Panc1 (cell line): ENCODE data around the gene U2SURP. TPM values are rescaled to one million over a fixed set of nuclear protein-coding genes. Genes with fewer than 3 reads are reported as not detected.
A peak's percentile ranks its signal among the peaks of the same experiment; 100 is the strongest.
"Not testable (repeated sequence)": the region's sequence is repeated elsewhere in the genome, so short reads cannot be mapped to it uniquely, and the experiment has no call there.

Experiments used
- ATAC-seq: fragments of 200-7000 bp; cut with Tn5 transposase; 2 replicates; pipeline ENCODE4 v1.9.1; 2020; ENCODE audit warnings: mild to moderate bottlenecking, moderate library complexity
- BruUV-seq: library from RNA; stranded (reverse); fragments of 400-500 nt; replicated peaks from 2 replicates; lab custom pipeline; 2021; lab: Mats Ljungman, UMichigan
- CTCF ChIA-PET: fragments of 300-600 bp; sonication (Branson Sonifier 250); formaldehyde crosslinking; loops from one replicate; lab custom pipeline; 2022; ENCODE audit warnings: antibody characterized with exemption; lab: Charles Lee
- POLR2A ChIA-PET: fragments of 300-600 bp; sonication (Branson Sonifier 250); formaldehyde crosslinking; loops from one replicate; lab custom pipeline; 2022; ENCODE audit warnings: antibody characterized with exemption; lab: Charles Lee
- DNase-seq: peaks from one replicate; pipeline ENCODE4 v3.0.0-alpha.2; 2010; ENCODE audit warnings: low read depth, low spot score
- H3K27ac ChIP-seq: 2 replicates; pipeline ENCODE4 v1.5.1; 2011; ENCODE audit warnings: mild to moderate bottlenecking, low read length, inconsistent platforms
- H3K27me3 ChIP-seq: fragments of 200-500 bp; sonication (Bioruptor generic); 2 replicates; pipeline ENCODE4 v1.6.0; 2014; ENCODE audit warnings: low read length, inconsistent platforms; ENCODE audit not compliant: control insufficient read depth, insufficient read depth
- H3K36me3 ChIP-seq: fragments of 200-500 bp; sonication (Bioruptor generic); 2 replicates; pipeline ENCODE4 v1.5.1; 2014; ENCODE audit warnings: inconsistent platforms, mild to moderate bottlenecking, low read length, moderate library complexity; ENCODE audit not compliant: control insufficient read depth, insufficient read depth
- H3K4me1 ChIP-seq: 2 replicates; pipeline ENCODE4 v1.5.1; 2011; ENCODE audit warnings: inconsistent platforms, mild to moderate bottlenecking, low read length, moderate library complexity; ENCODE audit not compliant: control insufficient read depth, insufficient read depth
- H3K4me3 ChIP-seq, 2 experiments: 2 replicates each; pipeline ENCODE4 v1.5.1; 2011 to 2012; ENCODE audit warnings: low read depth in 2 of 2, low read length in 2 of 2, mild to moderate bottlenecking in 2 of 2, inconsistent platforms in 1 of 2, moderate library complexity in 1 of 2
- H3K9me3 ChIP-seq: fragments of 200-500 bp; sonication (Bioruptor generic); 2 replicates; pipeline ENCODE4 v1.5.1; 2014; ENCODE audit warnings: low read depth, mild to moderate bottlenecking, inconsistent platforms, low read length, moderate library complexity; ENCODE audit not compliant: control insufficient read depth, insufficient read depth
- CTCF ChIP-seq: fragments of 450-650 bp; IDR thresholded peaks from 2 replicates; pipeline ENCODE4 v1.5.1; 2017; ENCODE audit warnings: mild to moderate bottlenecking
- POLR2AphosphoS5 ChIP-seq: IDR thresholded peaks from 2 replicates; pipeline ENCODE4 v1.6.1; 2012; ENCODE audit warnings: mild to moderate bottlenecking, low read depth, low read length, moderate library complexity
- REST ChIP-seq, 2 experiments: IDR thresholded peaks; 2 replicates each; pipeline ENCODE4 v1.6.1; 2011 to 2012; ENCODE audit warnings: low read depth in 2 of 2, control low read depth in 1 of 2, low read length in 1 of 2, mild to moderate bottlenecking in 1 of 2, moderate library complexity in 1 of 2; ENCODE audit not compliant: insufficient read depth in 1 of 2
- SIN3A ChIP-seq: IDR thresholded peaks from 2 replicates; pipeline ENCODE4 v1.6.1; 2012; ENCODE audit warnings: low read depth, mild to moderate bottlenecking, low read length, moderate library complexity, borderline replicate concordance; ENCODE audit not compliant: insufficient read depth
- TCF7L2 ChIP-seq: IDR thresholded peaks from 2 replicates; pipeline ENCODE4 v1.6.1; 2011; ENCODE audit warnings: mild to moderate bottlenecking, low read depth, low read length, inconsistent platforms
- in situ Hi-C: cut with HindIII; loops from 2 replicates; pipeline ENCODE4 v1.10.0; 2016; ENCODE audit warnings: low sequenced_read_pairs, low pct_unique_long_range_greater_than_20kb
- intact Hi-C: fragments of 100-400 bp; cut with micrococcal nuclease; formaldehyde crosslinking; loops from one replicate; pipeline ENCODE4 v1.10.0; 2022; ENCODE audit not compliant: unreplicated experiment
- total RNA-seq: library from RNA; stranded (reverse); gene quantifications from one replicate; pipeline ENCODE4 v1.2.1, GENCODE V29; 2021; ENCODE audit not compliant: unreplicated experiment

The U2SURP gene
- total RNA-seq, 1 experiment from 2014 or later, result 135 TPM

GRCh38 chr3:142987707-142988106, 13.7 kb upstream of the U2SURP start:
- H3K36me3 ChIP-seq, result no peaks in the 10 kb centered on the region
- no peaks in the 10 kb centered on the region for H3K9me3 ChIP-seq
- H3K4me1 ChIP-seq, result no peaks in the 10 kb centered on the region
- no peaks in the 10 kb centered on the region for H3K27me3 ChIP-seq
- H3K4me3 ChIP-seq, result no peak overlapping the region
- in situ Hi-C loops (no loop called here), intact Hi-C loops (loop anchor here (2.0 kb wide), 2 partner anchors 59 to 159 kb away; no protein-coding TSS in a partner anchor)
- ChIA-PET POLR2A (no interaction called here), CTCF (interaction anchor here (1.1 to 2.1 kb wide), 2 partner anchors 59 to 159 kb away, joined by 3 to 9 read pairs; no protein-coding TSS in a partner anchor)
- ATAC-seq, result peak; percentile 75
- H3K27ac ChIP-seq, result no peak overlapping the region
- no peak for DNase-seq
- no TSS peak for BruUV-seq
- TF ChIP-seq CTCF (no peak), REST (IDR thresholded peaks at IDR 0.05; ENCODE audit: insufficient read depth in 1 of 2, low read depth in 2 of 2, low read length in 1 of 2) (no peak), TCF7L2 (no peak), SIN3A (no peak), POLR2AphosphoS5 (no peak)

- ATAC-seq, H3K27ac ChIP-seq, H3K27me3 ChIP-seq, intact Hi-C loops, in situ Hi-C loops, BruUV-seq, H3K9me3 ChIP-seq, H3K36me3 ChIP-seq, POLR2A ChIA-PET, H3K4me1 ChIP-seq, DNase-seq, H3K4me3 ChIP-seq: not testable (repeated sequence)
- CTCF ChIA-PET, result interaction anchor here (1.1 to 2.1 kb wide), 2 partner anchors 59 to 160 kb away, joined by 3 to 9 read pairs; no protein-coding TSS in a partner anchor
Measured at GRCh38 chr3:142988221-142988620, 13.1 kb upstream of the U2SURP start.

GRCh38 chr3:142988826-142989225, 12.5 kb upstream of the U2SURP start:
- in situ Hi-C loops, DNase-seq, POLR2A ChIA-PET, BruUV-seq, H3K27ac ChIP-seq, H3K9me3 ChIP-seq, ATAC-seq, H3K4me3 ChIP-seq, H3K27me3 ChIP-seq, H3K36me3 ChIP-seq, intact Hi-C loops, CTCF ChIA-PET, H3K4me1 ChIP-seq: not testable (repeated sequence)
